HG03025 (cell line): Measurements from ENCODE around the gene PHF2.

Source experiments
- ATAC-seq: cut with Tn5 transposase; IDR thresholded peaks from one replicate; pipeline ENCODE4 v1.9.1; 2021; ENCODE audit warnings: mild to moderate bottlenecking, moderate library complexity; ENCODE audit not compliant: unreplicated experiment, low FRiP score

Gene PHF2

GRCh38 chr9:93585695-93586094 lies 9.3 kb downstream of the PHF2 start:
- ATAC-seq = no peak

GRCh38 chr9:93586290-93587057 lies 10.1 kb downstream of the PHF2 start:
- no peak for ATAC-seq

GRCh38 chr9:93587284-93587650 lies 10.9 kb downstream of the PHF2 start:
- no peak for ATAC-seq

GRCh38 chr9:93587651-93588347 lies 11.4 kb downstream of the PHF2 start:
- no peak for ATAC-seq

GRCh38 chr9:93588641-93589609 lies 12.5 kb downstream of the PHF2 start:
- no peak for ATAC-seq

GRCh38 chr9:93589688-93590087 lies 13.3 kb downstream of the PHF2 start:
- ATAC-seq = no peak

- ATAC-seq = no peak
Observed at GRCh38 chr9:93590609-93591234, 14.3 kb downstream of the PHF2 start.

GRCh38 chr9:93591301-93592007 lies 15.1 kb downstream of the PHF2 start:
- no peak for ATAC-seq

- ATAC-seq = no peak
Observed at GRCh38 chr9:93592008-93592642, 15.7 kb downstream of the PHF2 start.

GRCh38 chr9:93592643-93593021 lies 16.2 kb downstream of the PHF2 start:
- no peak for ATAC-seq

- ATAC-seq = no peak
Observed at GRCh38 chr9:93593144-93593658, 16.8 kb downstream of the PHF2 start.

GRCh38 chr9:93594041-93594756 lies 17.8 kb downstream of the PHF2 start:
- ATAC-seq = no peak

- ATAC-seq = no peak
Observed at GRCh38 chr9:93595461-93595860, 19.1 kb downstream of the PHF2 start.

- no peak for ATAC-seq
Observed at GRCh38 chr9:93595861-93596365, 19.5 kb downstream of the PHF2 start.

GRCh38 chr9:93596399-93596798 lies 20.0 kb downstream of the PHF2 start:
- no peak for ATAC-seq

- no peak for ATAC-seq
Observed at GRCh38 chr9:93597142-93597706, 20.8 kb downstream of the PHF2 start.

- no peak for ATAC-seq
Observed at GRCh38 chr9:93597871-93598646, 21.7 kb downstream of the PHF2 start.
